Ammon's horn (tissue), 1 donor: Measurements from ENCODE around the gene RCSD1.

Experiments
- DNase-seq: peaks from one replicate; pipeline ENCODE4 v3.0.0-alpha.2; 2016; ENCODE audit warnings: low spot score

Gene RCSD1

GRCh38 chr1:167746013-167746672, 116.1 kb downstream of the RCSD1 start:
- DNase-seq: no peak

- DNase-seq: no peak
Observed at GRCh38 chr1:167746988-167747655, 117.1 kb downstream of the RCSD1 start.

- DNase-seq: no peak
Observed at GRCh38 chr1:167747988-167748387, 118.0 kb downstream of the RCSD1 start.

GRCh38 chr1:167748906-167749305, 118.9 kb downstream of the RCSD1 start:
- DNase-seq: no peak

GRCh38 chr1:167749741-167750140, 119.7 kb downstream of the RCSD1 start:
- no peak for DNase-seq

- DNase-seq: no peak
Observed at GRCh38 chr1:167750641-167751040, 120.6 kb downstream of the RCSD1 start.

GRCh38 chr1:167751676-167752075, 121.6 kb downstream of the RCSD1 start:
- DNase-seq: no peak

- no peak for DNase-seq
Observed at GRCh38 chr1:167752219-167752985, 122.4 kb downstream of the RCSD1 start.

GRCh38 chr1:167755654-167756053, 125.6 kb downstream of the RCSD1 start:
- no peak for DNase-seq
